Measurements from ENCODE around the gene LMF1.
"Not testable (repeated sequence)": the region's sequence is repeated elsewhere in the genome, so short reads cannot be mapped to it uniquely, and the experiment has no call there.

LMF1 gene

GRCh38 chr16:858441-858840 lies 112.3 kb downstream of the LMF1 start:
- H3K36me3 ChIP-seq (ENCODE audit: control insufficient read depth, insufficient read depth, low read length); H3K27me3 ChIP-seq (ENCODE audit: control insufficient read depth, insufficient read depth, low read length); H3K9ac ChIP-seq (ENCODE audit: low read depth, low read length); H3K4me3 ChIP-seq (ENCODE audit: low read depth, low read length); H3K27ac ChIP-seq (ENCODE audit: low read depth, low read length); H3K4me1 ChIP-seq (ENCODE audit: control insufficient read depth, insufficient read depth, low read length): not testable (repeated sequence)
- H3K9me3 ChIP-seq (ENCODE audit: control insufficient read depth, insufficient read depth, low read length), result peaks cover 14% of the 10 kb centered on the region

- Histone ChIP-seq H3K27me3 (ENCODE audit: control insufficient read depth, insufficient read depth, low read length) (no peaks in the 10 kb centered on the region), H3K9me3 (ENCODE audit: control insufficient read depth, insufficient read depth, low read length) (peaks cover 19% of the 10 kb centered on the region), H3K4me1 (ENCODE audit: control insufficient read depth, insufficient read depth, low read length) (no peaks in the 10 kb centered on the region), H3K36me3 (ENCODE audit: control insufficient read depth, insufficient read depth, low read length) (no peaks in the 10 kb centered on the region), H3K9ac (ENCODE audit: low read depth, low read length) (no peak overlapping the region), H3K4me3 (ENCODE audit: low read depth, low read length) (no peak overlapping the region), H3K27ac (ENCODE audit: low read depth, low read length) (no peak overlapping the region)
Measured at GRCh38 chr16:856811-857210, 114.0 kb downstream of the LMF1 start.

GRCh38 chr16:856101-856500 lies 114.7 kb downstream of the LMF1 start:
- H3K4me1 ChIP-seq (ENCODE audit: control insufficient read depth, insufficient read depth, low read length), result no peaks in the 10 kb centered on the region
- H3K9me3 ChIP-seq (ENCODE audit: control insufficient read depth, insufficient read depth, low read length), result peaks cover 27% of the 10 kb centered on the region
- H3K4me3 ChIP-seq (ENCODE audit: low read depth, low read length), result no peak overlapping the region
- no peaks in the 10 kb centered on the region for H3K36me3 ChIP-seq (ENCODE audit: control insufficient read depth, insufficient read depth, low read length)
- H3K27ac ChIP-seq (ENCODE audit: low read depth, low read length), result no peak overlapping the region
- no peak overlapping the region for H3K9ac ChIP-seq (ENCODE audit: low read depth, low read length)
- H3K27me3 ChIP-seq (ENCODE audit: control insufficient read depth, insufficient read depth, low read length), result no peaks in the 10 kb centered on the region

- Histone ChIP-seq H3K4me1 (ENCODE audit: control insufficient read depth, insufficient read depth, low read length) (no peaks in the 10 kb centered on the region), H3K4me3 (ENCODE audit: low read depth, low read length) (no peak overlapping the region), H3K9ac (ENCODE audit: low read depth, low read length) (no peak overlapping the region), H3K36me3 (ENCODE audit: control insufficient read depth, insufficient read depth, low read length) (no peaks in the 10 kb centered on the region), H3K27me3 (ENCODE audit: control insufficient read depth, insufficient read depth, low read length) (no peaks in the 10 kb centered on the region), H3K27ac (ENCODE audit: low read depth, low read length) (no peak overlapping the region), H3K9me3 (ENCODE audit: control insufficient read depth, insufficient read depth, low read length) (peaks cover 33% of the 10 kb centered on the region)
Measured at GRCh38 chr16:855471-855870, 115.3 kb downstream of the LMF1 start.

GRCh38 chr16:854808-855410 lies 115.9 kb downstream of the LMF1 start:
- H3K4me1 ChIP-seq (ENCODE audit: control insufficient read depth, insufficient read depth, low read length), result no peaks in the 10 kb centered on the region
- no peak overlapping the region for H3K9ac ChIP-seq (ENCODE audit: low read depth, low read length)
- no peak overlapping the region for H3K4me3 ChIP-seq (ENCODE audit: low read depth, low read length)
- peaks cover 38% of the 10 kb centered on the region for H3K9me3 ChIP-seq (ENCODE audit: control insufficient read depth, insufficient read depth, low read length)
- no peak overlapping the region for H3K27ac ChIP-seq (ENCODE audit: low read depth, low read length)
- H3K27me3 ChIP-seq (ENCODE audit: control insufficient read depth, insufficient read depth, low read length), result no peaks in the 10 kb centered on the region
- H3K36me3 ChIP-seq (ENCODE audit: control insufficient read depth, insufficient read depth, low read length), result no peaks in the 10 kb centered on the region

- Histone ChIP-seq H3K9me3 (ENCODE audit: control insufficient read depth, insufficient read depth, low read length) (peaks cover 44% of the 10 kb centered on the region), H3K27me3 (ENCODE audit: control insufficient read depth, insufficient read depth, low read length) (no peaks in the 10 kb centered on the region)
Measured at GRCh38 chr16:853981-854807, 116.6 kb downstream of the LMF1 start.

GRCh38 chr16:853306-853705 lies 117.5 kb downstream of the LMF1 start:
- H3K27ac ChIP-seq (ENCODE audit: low read depth, low read length), result no peak overlapping the region
- H3K4me3 ChIP-seq (ENCODE audit: low read depth, low read length), result no peak overlapping the region
- peaks cover 49% of the 10 kb centered on the region for H3K9me3 ChIP-seq (ENCODE audit: control insufficient read depth, insufficient read depth, low read length)
- no peaks in the 10 kb centered on the region for H3K36me3 ChIP-seq (ENCODE audit: control insufficient read depth, insufficient read depth, low read length)
- no peaks in the 10 kb centered on the region for H3K27me3 ChIP-seq (ENCODE audit: control insufficient read depth, insufficient read depth, low read length)
- no peak overlapping the region for H3K9ac ChIP-seq (ENCODE audit: low read depth, low read length)
- H3K4me1 ChIP-seq (ENCODE audit: control insufficient read depth, insufficient read depth, low read length), result no peaks in the 10 kb centered on the region

More at GRCh38 chr16:853981-854807, 116.6 kb downstream of the LMF1 start:
- Histone ChIP-seq H3K36me3 (ENCODE audit: control insufficient read depth, insufficient read depth, low read length) (no peaks in the 10 kb centered on the region), H3K4me1 (ENCODE audit: control insufficient read depth, insufficient read depth, low read length) (no peaks in the 10 kb centered on the region), H3K27ac (ENCODE audit: low read depth, low read length) (no peak overlapping the region), H3K4me3 (ENCODE audit: low read depth, low read length) (no peak overlapping the region), H3K9ac (ENCODE audit: low read depth, low read length) (no peak overlapping the region)

GRCh38 chr16:852451-853185 lies 118.2 kb downstream of the LMF1 start:
- no peak overlapping the region for H3K27ac ChIP-seq (ENCODE audit: low read depth, low read length)
- H3K4me1 ChIP-seq (ENCODE audit: control insufficient read depth, insufficient read depth, low read length), result no peaks in the 10 kb centered on the region
- H3K9me3 ChIP-seq (ENCODE audit: control insufficient read depth, insufficient read depth, low read length), result peaks cover 53% of the 10 kb centered on the region
- no peak overlapping the region for H3K9ac ChIP-seq (ENCODE audit: low read depth, low read length)
- no peaks in the 10 kb centered on the region for H3K36me3 ChIP-seq (ENCODE audit: control insufficient read depth, insufficient read depth, low read length)
- no peaks in the 10 kb centered on the region for H3K27me3 ChIP-seq (ENCODE audit: control insufficient read depth, insufficient read depth, low read length)
- H3K4me3 ChIP-seq (ENCODE audit: low read depth, low read length), result no peak overlapping the region

GRCh38 chr16:851871-852270 lies 118.9 kb downstream of the LMF1 start:
- H3K9me3 ChIP-seq (ENCODE audit: control insufficient read depth, insufficient read depth, low read length), result peaks cover 49% of the 10 kb centered on the region
- H3K27me3 ChIP-seq (ENCODE audit: control insufficient read depth, insufficient read depth, low read length), result no peaks in the 10 kb centered on the region
- H3K36me3 ChIP-seq (ENCODE audit: control insufficient read depth, insufficient read depth, low read length), result no peaks in the 10 kb centered on the region
- H3K27ac ChIP-seq (ENCODE audit: low read depth, low read length), result no peak overlapping the region
- H3K4me3 ChIP-seq (ENCODE audit: low read depth, low read length), result no peak overlapping the region
- H3K9ac ChIP-seq (ENCODE audit: low read depth, low read length), result no peak overlapping the region
- no peaks in the 10 kb centered on the region for H3K4me1 ChIP-seq (ENCODE audit: control insufficient read depth, insufficient read depth, low read length)

- Histone ChIP-seq H3K4me3 (ENCODE audit: low read depth, low read length) (no peak overlapping the region), H3K4me1 (ENCODE audit: control insufficient read depth, insufficient read depth, low read length) (no peaks in the 10 kb centered on the region), H3K9ac (ENCODE audit: low read depth, low read length) (no peak overlapping the region), H3K27me3 (ENCODE audit: control insufficient read depth, insufficient read depth, low read length) (no peaks in the 10 kb centered on the region), H3K36me3 (ENCODE audit: control insufficient read depth, insufficient read depth, low read length) (no peaks in the 10 kb centered on the region), H3K27ac (ENCODE audit: low read depth, low read length) (no peak overlapping the region), H3K9me3 (ENCODE audit: control insufficient read depth, insufficient read depth, low read length) (peaks cover 43% of the 10 kb centered on the region)
Measured at GRCh38 chr16:851209-851810, 119.5 kb downstream of the LMF1 start.
